ENCODE data around the gene FOXK1.
"Not testable (repeated sequence)": the region's sequence is repeated elsewhere in the genome, so short reads cannot be mapped to it uniquely, and the experiment has no call there.

Gene FOXK1

GRCh38 chr7:4802577-4802976 is 120.5 kb downstream of the FOXK1 start:
- DNase-seq = not testable (repeated sequence)

- DNase-seq = no peak
Measured at GRCh38 chr7:4803397-4804241, 121.5 kb downstream of the FOXK1 start.

GRCh38 chr7:4805110-4805983 is 123.3 kb downstream of the FOXK1 start:
- DNase-seq = no peak

DNA sequence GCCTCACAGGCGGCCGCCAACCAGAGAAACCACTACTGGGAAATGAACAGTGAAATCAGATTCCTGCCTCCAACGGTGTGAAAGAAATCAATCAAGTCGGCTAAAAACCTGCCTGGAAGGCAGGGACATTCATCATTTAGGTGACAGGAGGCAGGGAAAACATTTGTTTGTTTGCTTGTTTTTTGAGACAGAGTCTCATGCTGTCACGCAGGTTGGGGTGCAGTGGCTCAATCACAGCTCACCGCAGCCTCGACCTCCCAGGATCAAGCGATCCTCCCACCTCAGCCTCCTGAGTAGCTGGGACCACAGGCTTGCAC is 123.8 kb downstream of the FOXK1 start:
- DNase-seq = no peak

DNA sequence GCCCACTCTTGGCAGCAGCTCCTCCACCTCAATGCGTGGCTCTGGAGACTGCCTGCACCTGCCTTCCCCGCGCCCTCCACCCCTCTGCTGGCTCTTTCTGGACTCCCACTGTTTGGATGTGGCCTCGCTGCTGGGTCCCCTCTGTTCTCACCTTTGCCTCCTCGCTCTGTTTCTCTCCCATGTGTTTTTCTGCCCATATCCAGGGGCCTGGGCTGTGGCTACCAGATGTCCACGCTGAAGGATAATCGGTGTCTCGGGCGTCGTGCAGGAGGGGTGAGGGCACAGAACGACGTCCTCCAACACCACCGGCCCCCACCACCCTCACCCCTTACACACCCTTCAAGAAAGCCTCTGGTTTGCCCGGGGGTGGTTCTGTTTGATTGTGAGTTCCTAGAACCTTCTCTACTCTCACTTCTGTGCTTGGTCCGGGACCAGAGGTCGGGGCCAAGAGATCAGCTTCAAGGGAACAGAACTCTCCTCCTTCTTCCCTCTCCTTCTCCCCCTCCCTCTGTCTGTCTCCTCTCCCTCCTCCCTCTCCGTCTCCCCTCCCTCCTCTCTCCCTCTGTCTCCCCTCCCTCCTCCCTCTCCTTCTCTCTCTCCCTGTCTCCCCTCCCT is 125.0 kb downstream of the FOXK1 start:
- DNase-seq = no peak

- DNase-seq = no peak
Measured at GRCh38 chr7:4807598-4808016, 125.5 kb downstream of the FOXK1 start.

GRCh38 chr7:4808026-4808425 is 125.9 kb downstream of the FOXK1 start:
- no peak for DNase-seq

GRCh38 chr7:4808565-4808964 is 126.5 kb downstream of the FOXK1 start:
- DNase-seq = no peak

GRCh38 chr7:4809091-4809591 is 127.0 kb downstream of the FOXK1 start:
- DNase-seq = no peak

DNA sequence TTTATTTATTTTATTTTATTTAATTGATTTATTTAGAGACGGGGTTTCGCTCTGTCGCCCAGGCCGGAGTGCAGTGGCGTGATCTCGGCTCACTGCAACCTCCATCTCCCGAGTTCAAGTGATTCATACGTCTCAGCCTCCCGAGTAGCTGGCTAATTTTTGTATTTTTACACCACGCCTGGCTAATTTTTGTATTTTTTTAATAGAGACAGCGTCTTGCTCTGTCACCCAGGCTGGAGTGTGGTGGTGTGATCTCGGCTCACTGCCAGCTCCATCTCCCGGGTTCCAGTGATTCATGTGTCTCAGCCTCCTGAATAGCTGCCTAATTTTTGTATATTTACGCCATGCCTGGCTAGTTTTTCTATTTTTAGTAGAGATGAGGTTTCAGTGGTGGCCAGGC is 127.6 kb downstream of the FOXK1 start:
- no peak for DNase-seq

DNA sequence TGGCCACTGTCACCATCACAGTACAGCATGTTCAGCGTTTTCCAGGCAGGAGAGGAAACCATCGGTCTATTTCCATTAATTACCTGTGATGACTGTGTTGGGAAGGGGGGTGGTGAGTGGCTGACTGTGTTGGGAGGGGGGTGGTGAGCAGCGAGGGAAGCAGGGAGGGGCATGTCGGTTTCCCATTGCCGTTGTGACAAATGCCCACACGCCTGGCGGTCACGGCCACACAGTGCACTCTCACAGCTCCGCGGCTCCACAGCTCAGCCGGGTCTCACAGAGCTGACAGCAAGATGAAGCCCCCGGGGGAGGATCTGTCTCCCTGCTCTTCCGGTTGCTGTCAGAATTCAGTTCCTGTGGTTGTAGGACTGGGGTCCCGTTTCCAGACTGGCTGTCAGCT is 132.3 kb downstream of the FOXK1 start:
- no peak for DNase-seq

DNA sequence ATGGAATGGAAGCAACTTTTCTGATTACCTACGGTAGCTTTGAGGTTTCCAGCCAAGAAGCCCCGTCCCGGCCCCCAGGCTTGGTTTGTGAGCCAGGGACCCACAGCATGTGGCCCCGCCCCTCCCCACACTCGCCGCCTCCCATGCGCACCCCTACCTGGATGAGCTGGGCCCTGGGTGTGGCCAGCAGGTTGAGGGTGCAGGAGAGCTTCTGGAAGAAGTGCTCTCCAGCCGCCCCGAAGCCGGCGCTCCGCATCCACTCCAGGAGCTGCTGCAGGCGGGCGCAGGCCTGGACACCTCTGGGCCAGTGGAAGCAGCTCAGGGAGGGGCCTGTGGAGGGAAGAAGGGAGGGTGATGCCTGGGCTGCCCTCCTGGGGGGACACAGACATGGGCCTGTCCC is 133.0 kb downstream of the FOXK1 start:
- no peak for DNase-seq

DNA sequence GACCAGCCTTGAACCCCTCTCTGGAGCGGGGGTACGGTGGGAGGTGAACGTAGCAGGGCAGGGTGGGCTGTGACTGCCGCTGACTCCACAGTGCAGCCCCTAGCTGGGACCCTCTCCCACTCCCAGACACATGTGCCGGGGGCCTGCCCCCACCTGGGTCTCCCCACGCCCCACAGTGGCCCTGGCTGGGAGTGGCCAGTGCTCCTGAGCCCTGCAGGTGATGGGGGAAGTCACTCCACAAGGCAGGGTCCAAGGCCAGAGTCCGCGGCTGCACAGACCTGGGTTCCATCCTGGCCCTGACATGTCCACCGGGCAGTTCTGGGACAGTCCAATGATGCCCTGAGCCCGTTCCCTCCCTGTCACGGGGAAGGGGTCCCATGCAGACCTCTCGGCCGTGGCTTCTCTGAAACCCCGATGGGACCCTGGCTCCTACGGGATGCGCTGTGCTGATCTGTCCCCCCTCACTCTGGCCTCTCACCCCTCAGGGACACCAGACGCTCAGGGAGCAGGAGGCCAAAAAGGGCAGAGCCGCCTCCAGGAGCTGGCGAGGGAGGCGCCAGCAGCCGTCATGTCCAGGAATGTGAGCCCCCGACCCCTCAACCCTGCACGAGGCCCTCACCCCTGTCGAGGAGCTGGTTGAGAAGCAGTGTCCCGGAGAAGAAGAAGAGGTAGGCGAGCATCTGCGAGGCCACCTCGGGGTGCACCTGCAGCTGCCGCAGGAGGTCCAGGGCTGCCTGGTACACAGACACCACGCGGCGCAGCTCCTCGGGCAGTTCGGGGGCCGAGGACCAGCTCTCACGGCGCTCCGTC is 133.7 kb downstream of the FOXK1 start:
- DNase-seq = no peak

DNA sequence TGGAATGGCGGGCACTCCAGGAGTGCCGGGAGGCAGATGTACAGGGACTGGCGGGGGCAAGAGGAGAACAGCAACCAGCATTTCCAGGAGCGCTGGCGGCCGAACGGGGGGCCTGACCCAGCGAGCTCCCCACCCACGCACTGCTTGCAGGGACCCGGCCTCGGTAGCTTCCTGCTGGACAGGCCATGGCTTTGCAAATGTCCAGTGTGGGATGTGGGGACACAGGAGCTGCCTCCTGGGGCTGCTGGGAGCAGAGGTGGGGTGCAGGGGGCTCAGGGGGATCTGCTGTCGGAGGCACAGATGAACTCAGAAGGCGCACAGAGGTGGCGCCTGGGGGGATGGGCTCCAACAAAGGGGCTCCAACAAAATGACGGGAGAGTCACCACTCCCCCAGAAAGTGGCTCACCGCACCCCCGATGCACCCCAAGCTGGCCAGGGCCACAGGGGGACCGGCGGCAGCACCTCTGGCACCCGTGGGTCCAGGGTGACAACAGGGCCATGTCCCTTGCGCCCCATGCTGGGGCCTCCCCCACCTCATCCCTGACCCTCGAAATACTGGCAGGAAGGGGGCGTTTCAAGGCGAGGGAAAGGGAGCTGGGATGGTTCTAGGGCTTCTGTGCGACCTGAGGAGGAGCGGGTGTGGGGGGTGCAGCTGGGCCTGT is 134.5 kb downstream of the FOXK1 start:
- DNase-seq = no peak

DNA sequence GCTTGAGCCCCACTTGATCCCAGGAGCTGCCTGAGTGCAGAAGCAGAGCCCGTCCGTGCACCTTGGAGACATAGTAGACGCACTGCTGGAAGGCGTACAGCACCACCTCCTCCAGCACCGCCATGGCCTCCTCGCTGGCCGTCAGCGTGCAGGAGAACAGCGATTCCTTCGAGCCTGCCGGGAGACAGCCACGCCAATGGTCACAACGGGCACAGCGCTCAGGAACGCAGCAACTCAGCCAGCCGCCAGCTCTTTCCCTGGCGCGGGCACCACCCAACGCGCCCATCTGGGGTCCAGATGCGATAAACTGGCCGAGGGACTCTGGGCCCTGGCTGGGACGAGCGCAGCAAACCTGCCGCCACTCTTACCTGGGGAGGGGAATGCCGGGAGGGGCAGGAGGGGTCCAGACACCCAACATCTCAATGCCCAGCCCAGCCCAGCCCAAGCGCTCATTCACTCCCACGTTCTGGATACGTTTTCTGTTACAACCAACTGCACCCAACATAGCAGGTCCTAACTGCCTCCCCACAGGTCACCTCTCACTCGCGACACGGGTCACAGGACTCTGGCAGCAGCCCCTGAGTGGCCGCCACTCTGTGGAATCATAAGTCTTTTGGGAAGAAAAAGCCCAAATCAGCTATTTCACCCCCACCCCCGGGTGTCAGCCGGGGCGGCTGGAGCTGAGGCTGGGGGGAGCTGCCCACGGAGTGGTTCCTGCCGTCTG is 135.2 kb downstream of the FOXK1 start:
- no peak for DNase-seq

DNA sequence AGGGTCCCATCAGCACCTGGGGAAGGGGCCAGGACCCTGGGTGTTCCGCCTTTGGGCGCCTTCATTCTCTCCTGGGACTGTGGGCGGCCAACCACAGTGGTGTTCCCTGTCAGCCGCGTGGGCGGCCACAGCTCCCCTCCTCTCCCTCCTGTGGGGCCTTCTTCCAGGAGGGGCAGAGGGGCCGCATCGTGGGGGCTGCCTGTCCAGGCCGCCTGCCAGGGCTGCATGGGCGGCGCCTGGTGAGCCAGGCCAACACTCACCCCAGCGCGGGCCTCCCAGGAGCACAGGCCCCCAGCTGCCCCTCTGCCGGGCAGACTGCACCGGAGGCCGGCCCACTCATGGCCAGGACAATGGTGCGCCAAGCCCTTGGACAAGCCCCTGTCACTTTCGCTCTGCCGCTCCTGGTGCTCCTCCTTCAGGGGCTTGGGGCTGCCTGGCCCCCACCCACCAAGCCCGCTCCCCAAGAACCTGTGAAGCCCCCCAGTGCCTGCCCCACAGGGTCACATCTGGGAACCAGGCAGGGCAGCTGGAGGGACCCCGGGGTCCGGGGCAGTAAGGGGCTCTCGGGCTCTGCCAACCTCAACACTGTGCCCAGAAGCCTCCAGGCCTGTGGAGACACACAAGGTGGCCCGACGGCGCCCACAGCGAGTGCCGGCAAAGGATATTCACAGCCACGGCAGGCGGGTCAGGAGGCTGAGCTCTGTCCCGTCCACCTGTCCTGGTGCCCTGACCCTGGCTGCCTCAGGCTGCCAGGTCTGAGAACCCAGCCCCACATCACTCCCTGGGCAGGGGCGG is 136.1 kb downstream of the FOXK1 start:
- DNase-seq = no peak

DNA sequence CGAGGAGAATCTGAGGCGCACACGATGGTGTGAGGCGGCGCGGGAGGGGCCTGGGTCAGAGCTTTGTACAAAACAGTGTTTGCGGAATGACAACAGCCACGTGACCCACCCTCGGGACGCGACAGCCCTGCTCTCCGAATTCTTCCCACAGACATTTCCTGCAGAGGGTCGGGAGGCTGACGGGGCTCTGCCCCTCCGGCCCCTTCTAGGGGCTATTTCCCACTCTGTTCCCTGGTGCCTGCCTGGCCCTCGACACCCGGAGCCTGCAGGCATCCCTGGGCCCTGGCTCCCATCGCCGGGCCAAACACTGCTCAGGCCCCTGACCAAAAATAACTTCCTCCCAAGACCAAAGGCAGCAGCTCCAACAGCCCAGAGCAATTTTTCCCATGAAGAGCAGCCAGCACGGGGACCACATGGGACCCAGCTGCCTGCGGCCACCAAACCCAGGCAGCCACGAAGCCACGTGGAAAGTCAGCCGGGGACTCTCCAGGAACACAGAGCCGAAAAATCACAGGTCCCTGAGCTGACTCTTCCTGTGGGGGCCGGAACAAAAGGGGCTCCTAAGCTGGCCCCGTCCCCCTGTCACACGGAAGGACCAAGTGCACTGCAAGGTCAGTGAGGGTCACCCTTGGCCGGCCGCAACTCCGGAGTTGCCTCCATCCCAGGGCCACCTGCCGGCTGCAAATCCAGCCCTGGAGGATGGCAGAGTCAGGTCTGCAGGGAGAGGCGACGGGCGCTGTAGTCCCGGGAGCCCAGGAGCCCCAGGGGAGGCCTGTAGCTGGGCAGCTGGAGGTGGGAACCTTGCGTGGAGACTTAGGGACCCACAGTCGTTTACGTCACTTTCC is 137.7 kb downstream of the FOXK1 start:
- DNase-seq = no peak

GRCh38 chr7:4820405-4820966 is 138.4 kb downstream of the FOXK1 start:
- DNase-seq = no peak
